IMR-90 (cell line): Measurements from ENCODE around the gene CACNA1G. TPM values are rescaled to one million over a fixed set of nuclear protein-coding genes. Genes with fewer than 3 reads are reported as not detected.
A peak's percentile ranks its signal among the peaks of the same experiment; 100 is the strongest.

Experiments used
- ATAC-seq: fragments of 200-7000 bp; cut with Tn5 transposase; 2 replicates; pipeline ENCODE4 v1.9.1; 2020; ENCODE audit warnings: low read depth, mild to moderate bottlenecking, moderate library complexity
- BruUV-seq: library from RNA; stranded (reverse); fragments of 400-500 nt; replicated peaks from 2 replicates; lab custom pipeline; 2021; lab: Mats Ljungman, UMichigan
- CTCF ChIA-PET: fragments of 300-600 bp; formaldehyde crosslinking; extraction: SDS; loops from one replicate; lab custom pipeline; 2021; ENCODE audit warnings: antibody characterized with exemption; lab: Yijun Ruan, JAX
- POLR2A ChIA-PET: fragments of 300-600 bp; sonication (Branson Sonifier 250); formaldehyde crosslinking; loops from one replicate; lab custom pipeline; 2022; ENCODE audit warnings: antibody characterized with exemption; ENCODE audit not compliant: unreplicated experiment; lab: Charles Lee
- DNase-seq: peaks from one replicate; pipeline ENCODE4 v3.0.0; 2013
- H2AFZ ChIP-seq: replicated peaks from 2 replicates; pipeline ENCODE3; 2013; ENCODE audit warnings: low read length, mild to moderate bottlenecking; ENCODE audit not compliant: poor library complexity
- H2AK5ac ChIP-seq: 2 replicates; pipeline ENCODE4 v1.6.1; 2013; ENCODE audit warnings: low read depth, low read length, inconsistent platforms
- H2AK9ac ChIP-seq: replicated peaks from 2 replicates; pipeline ENCODE3; 2013; ENCODE audit warnings: mild to moderate bottlenecking, low read depth, low read length, moderate library complexity; ENCODE audit not compliant: poor library complexity
- H2BK120ac ChIP-seq: 2 replicates; pipeline ENCODE4 v1.6.1; 2013; ENCODE audit warnings: low read depth, low read length, inconsistent platforms
- H2BK15ac ChIP-seq: 3 replicates; pipeline ENCODE4 v1.6.1; 2013; ENCODE audit warnings: low read depth, low read length, inconsistent platforms
- H2BK20ac ChIP-seq: 2 replicates; pipeline ENCODE4 v1.6.1; 2013; ENCODE audit warnings: low read depth, mild to moderate bottlenecking, inconsistent platforms, low read length, moderate library complexity
- H2BK5ac ChIP-seq: 2 replicates; pipeline ENCODE4 v1.6.1; 2013; ENCODE audit warnings: mild to moderate bottlenecking, low read depth, low read length, inconsistent platforms; ENCODE audit not compliant: poor library complexity, severe bottlenecking
- H3K14ac ChIP-seq: replicated peaks from 2 replicates; pipeline ENCODE4 v1.6.1; 2013; ENCODE audit warnings: low read depth, low read length, inconsistent platforms
- H3K18ac ChIP-seq: 2 replicates; pipeline ENCODE4 v1.6.1; 2013; ENCODE audit warnings: low read depth, low read length, control low read depth
- H3K23ac ChIP-seq: 2 replicates; pipeline ENCODE4 v1.6.1; 2013; ENCODE audit warnings: low read depth, low read length, inconsistent platforms
- H3K27ac ChIP-seq: 2 replicates; pipeline ENCODE4 v1.5.1; 2013; ENCODE audit warnings: mild to moderate bottlenecking, control low read depth, low read length; ENCODE audit not compliant: insufficient read depth
- H3K27me3 ChIP-seq: 2 replicates; pipeline ENCODE4 v1.6.1; 2013; ENCODE audit warnings: low read length; ENCODE audit not compliant: control insufficient read depth, insufficient read depth
- H3K36me3 ChIP-seq: 2 replicates; pipeline ENCODE4 v1.6.1; 2013; ENCODE audit warnings: low read length, mixed read lengths; ENCODE audit not compliant: control insufficient read depth, insufficient read depth
- H3K4ac ChIP-seq: 2 replicates; pipeline ENCODE4 v1.6.1; 2013; ENCODE audit warnings: low read depth, low read length, inconsistent platforms
- H3K4me1 ChIP-seq: 2 replicates; pipeline ENCODE4 v1.6.1; 2013; ENCODE audit warnings: low read length, mixed read lengths; ENCODE audit not compliant: control insufficient read depth, insufficient read depth
- H3K4me2 ChIP-seq: 2 replicates; pipeline ENCODE4 v1.6.1; 2013; ENCODE audit warnings: low read depth, mild to moderate bottlenecking, control low read depth, low read length, moderate library complexity
- H3K4me3 ChIP-seq: 2 replicates; pipeline ENCODE4 v1.5.1; 2013; ENCODE audit warnings: low read depth, mild to moderate bottlenecking, control low read depth, low read length, moderate library complexity; ENCODE audit not compliant: insufficient read depth
- H3K56ac ChIP-seq: 2 replicates; pipeline ENCODE4 v1.6.1; 2013; ENCODE audit warnings: low read length, inconsistent platforms; ENCODE audit not compliant: insufficient read depth; ENCODE audit errors: extremely low read depth
- H3K79me1 ChIP-seq, 2 experiments: 2 replicates each; pipeline ENCODE4 v1.6.1; 2013; ENCODE audit warnings: low read length in 2 of 2, inconsistent platforms in 1 of 2, low read depth in 1 of 2
- H3K9ac ChIP-seq: 2 replicates; pipeline ENCODE4 v1.6.1; 2013; ENCODE audit warnings: low read depth, low read length, control low read depth
- H3K9me1 ChIP-seq: 2 replicates; pipeline ENCODE4 v1.6.1; 2013; ENCODE audit warnings: low read length, inconsistent platforms; ENCODE audit not compliant: insufficient read depth
- H3K9me3 ChIP-seq: 2 replicates; pipeline ENCODE4 v1.6.1; 2013; ENCODE audit warnings: low read length; ENCODE audit not compliant: control insufficient read depth, insufficient read depth
- H4K20me1 ChIP-seq: 2 replicates; pipeline ENCODE4 v1.6.1; 2013; ENCODE audit warnings: low read length, inconsistent platforms; ENCODE audit not compliant: insufficient read depth
- H4K5ac ChIP-seq: 2 replicates; pipeline ENCODE4 v1.6.1; 2013; ENCODE audit warnings: mild to moderate bottlenecking, low read depth, low read length, control low read depth
- H4K8ac ChIP-seq, 2 experiments: 2 replicates each; pipeline ENCODE4 v1.6.1; 2013; ENCODE audit warnings: low read depth in 2 of 2, low read length in 2 of 2, control low read depth in 1 of 2, inconsistent platforms in 1 of 2
- H4K91ac ChIP-seq: 2 replicates; pipeline ENCODE4 v1.6.1; 2013; ENCODE audit warnings: low read depth, low read length, inconsistent platforms; ENCODE audit not compliant: insufficient read depth
- FOS ChIP-seq: fragments of 150-350 bp; IDR thresholded peaks from 2 replicates; pipeline ENCODE4 v1.6.1; 2016; ENCODE audit warnings: low read depth, low read length
- NFE2L2 ChIP-seq: fragments of 150-350 bp; IDR thresholded peaks from 2 replicates; pipeline ENCODE4 v1.6.1; 2016; ENCODE audit warnings: low read depth, mild to moderate bottlenecking, low read length
- POLR2A ChIP-seq: IDR thresholded peaks from 2 replicates; pipeline ENCODE4 v1.6.1; 2012; ENCODE audit warnings: mild to moderate bottlenecking, low read depth, low read length
- RAD21 ChIP-seq: IDR thresholded peaks from 2 replicates; pipeline ENCODE4 v1.6.1; 2012; ENCODE audit warnings: low read length, improper control_type of control experiment
- RFX5 ChIP-seq: IDR thresholded peaks from 2 replicates; pipeline ENCODE4 v1.8.0; 2012; ENCODE audit warnings: low read depth, mild to moderate bottlenecking, low read length, moderate library complexity
- WGBS, 2 experiments: methylation state at CpG; one replicate each; pipeline versions ENCODE4 v1.1.5 to v1.1.7; 2013; ENCODE audit warnings: missing lambda C conversion rate in 2 of 2; ENCODE audit not compliant: insufficient read length in 1 of 2; ENCODE audit errors: extremely low coverage in 2 of 2; 5-methylcytosine and 5-hydroxymethylcytosine counted together
- dilution Hi-C: fragments of 300-500 bp; cut with HindIII; formaldehyde crosslinking; loops from one replicate; pipeline ENCODE4 v1.14.3; 2018; ENCODE audit warnings: low sequenced_read_pairs; ENCODE audit not compliant: unreplicated experiment
- in situ Hi-C: fragments of 300-500 bp; cut with MboI; formaldehyde crosslinking; loops from 3 replicates; pipeline ENCODE4 v1.14.3; 2019; ENCODE audit warnings: low sequenced_read_pairs, inconsistent platforms, mixed read lengths
- intact Hi-C: fragments of 100-400 bp; cut with micrococcal nuclease; formaldehyde crosslinking; loops from 2 replicates; pipeline ENCODE4 v1.10.0; 2022
- polyA plus RNA-seq, 3 experiments: library from polyadenylated mRNA; depleted of rRNA; stranded (reverse); fragments of >200 nt; gene quantifications; 2 replicates each; pipeline ENCODE4 v1.2.3, GENCODE V29; 2012; ENCODE audit warnings: low replicate concordance in 1 of 3
- total RNA-seq: library from RNA; depleted of rRNA; stranded (reverse); fragments of >200 nt; gene quantifications from 2 replicates; pipeline ENCODE4 v1.2.3, GENCODE V29; 2012

Gene CACNA1G
- total and polyA plus RNA-seq, 2 of the 4 experiments (the other 2 are of a cell fraction): under 0.01 to 0.03 TPM

- peak overlapping the region; percentile 74; the same call in 1 of the 2 replicates for H3K56ac ChIP-seq
- peaks cover 15% of the 10 kb centered on the region; the same call in 1 of the 2 replicates for H3K36me3 ChIP-seq
- no peak overlapping the region for H2BK20ac ChIP-seq
- no peak overlapping the region for H2BK5ac ChIP-seq
- H3K4ac ChIP-seq: peak overlapping the region; percentile 100
- TF ChIP-seq POLR2A (no peak), RFX5 (no peak), FOS (no peak), NFE2L2 (no peak), RAD21 (no peak)
- dilution Hi-C loops: no loop called here
- ATAC-seq (no peak), DNase-seq (no peak)
- peak overlapping the region; percentile 91 for H3K9ac ChIP-seq
- peak overlapping the region; percentile 70 for H3K4me3 ChIP-seq
- peaks cover 9% of the 10 kb centered on the region for H3K4me1 ChIP-seq
- peak overlapping the region; percentile 100 for H2AK9ac ChIP-seq
- H3K4me2 ChIP-seq: peak overlapping the region; percentile 92
- H2BK15ac ChIP-seq: 0 out of 3 replicates have a peak overlapping the region, but pooled peaks have one; percentile 45
- no peaks in the 10 kb centered on the region for H3K9me3 ChIP-seq
- peak overlapping the region; percentile 99 for H2AK5ac ChIP-seq
- peak overlapping the region; percentile 79 for H4K5ac ChIP-seq
- H3K79me1 ChIP-seq: peaks cover 0 to 13% of the 10 kb centered on the region in 2 experiments; a peak in 2 of 4 replicates
- in situ Hi-C loops: loop anchor here (5.0 to 10.0 kb wide), 4 partner anchors 80 to 407 kb away; no protein-coding TSS in a partner anchor
- H4K8ac ChIP-seq: peak overlapping the region; percentile 88 to 97; a peak in 3 of 4 replicates
- 0 out of 2 replicates have a peak, but pooled peaks cover 8% of the 10 kb centered on the region for H4K20me1 ChIP-seq
- H2AFZ ChIP-seq: peak overlapping the region; percentile 92
- no peak overlapping the region for H3K18ac ChIP-seq
- peak overlapping the region; percentile 99 for H3K14ac ChIP-seq
- peak overlapping the region; percentile 96 for H4K91ac ChIP-seq
- ChIA-PET POLR2A (no interaction called here), CTCF (interaction anchor here (1.0 kb wide), 1 partner anchor 148 kb away, joined by 3 read pairs; no protein-coding TSS in a partner anchor)
- H3K27me3 ChIP-seq: no peaks in the 10 kb centered on the region
- H3K27ac ChIP-seq: peak overlapping the region; percentile 65; the same call in 1 of the 2 replicates
- peak overlapping the region; percentile 96 for H3K23ac ChIP-seq
- H2BK120ac ChIP-seq: peak overlapping the region; percentile 84
- peaks cover 8% of the 10 kb centered on the region for H3K9me1 ChIP-seq
- WGBS, 2 experiments: 100% methylated on average over 1 of the region's 5 CpGs; no CpG with 5 or more reads in 1 of the 2 experiments
- intact Hi-C loops: loop anchor here (1.0 to 10.0 kb wide), 5 partner anchors 65 to 407 kb away; no protein-coding TSS in a partner anchor
- BruUV-seq: no TSS peak
These were observed 12.8 kb upstream of the CACNA1G start for GRCh38 chr17:50547736-50548083.
